HG02588 (cell line): ENCODE results near the gene TCOF1.
"Not testable (repeated sequence)": the region's sequence is repeated elsewhere in the genome, so short reads cannot be mapped to it uniquely, and the experiment has no call there.

Source experiments
- ATAC-seq: cut with Tn5 transposase; IDR thresholded peaks from one replicate; pipeline ENCODE4 v1.9.1; 2021; ENCODE audit warnings: mild to moderate bottlenecking, moderate library complexity; ENCODE audit not compliant: unreplicated experiment

TCOF1 gene

DNA sequence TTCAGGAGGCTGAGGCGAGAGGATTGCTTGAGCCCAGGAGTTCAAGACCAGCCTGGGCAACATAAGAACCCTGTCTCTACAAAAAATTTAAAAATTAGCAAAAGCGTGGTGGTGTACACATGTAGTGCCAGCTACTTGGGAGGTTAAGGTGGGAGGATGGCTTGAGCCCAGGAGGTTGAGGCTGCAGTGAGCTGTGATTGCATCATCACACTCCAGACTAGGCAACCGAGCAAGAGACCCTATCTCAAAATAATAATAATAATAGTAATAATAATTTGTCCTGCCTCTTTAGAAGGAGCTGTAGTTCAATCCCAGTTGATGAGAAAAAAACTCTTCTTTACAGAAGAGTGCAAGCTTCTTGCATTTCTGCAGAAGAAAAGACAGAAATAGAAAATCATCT lies 65.3 kb downstream of the TCOF1 start:
- no peak for ATAC-seq

DNA sequence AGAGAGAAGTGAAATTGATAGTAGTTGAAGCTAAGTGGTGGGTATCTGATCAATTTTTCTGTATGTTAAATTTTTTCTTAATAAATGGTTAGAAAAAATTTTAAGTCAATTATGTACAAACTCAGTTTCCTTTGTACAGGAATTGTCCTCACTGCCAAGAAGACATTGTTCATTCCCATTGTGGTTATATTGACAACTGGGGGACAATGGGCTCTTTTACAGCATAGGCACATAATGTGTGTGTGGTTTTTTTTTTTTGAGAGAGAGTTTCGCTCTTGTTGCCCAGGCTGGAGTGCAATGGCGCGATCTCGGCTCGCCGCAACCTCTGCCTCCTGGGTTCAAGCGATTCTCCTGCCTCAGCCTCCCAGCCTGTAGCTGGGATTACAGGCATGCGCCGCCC lies 68.7 kb downstream of the TCOF1 start:
- ATAC-seq, result not testable (repeated sequence)

DNA sequence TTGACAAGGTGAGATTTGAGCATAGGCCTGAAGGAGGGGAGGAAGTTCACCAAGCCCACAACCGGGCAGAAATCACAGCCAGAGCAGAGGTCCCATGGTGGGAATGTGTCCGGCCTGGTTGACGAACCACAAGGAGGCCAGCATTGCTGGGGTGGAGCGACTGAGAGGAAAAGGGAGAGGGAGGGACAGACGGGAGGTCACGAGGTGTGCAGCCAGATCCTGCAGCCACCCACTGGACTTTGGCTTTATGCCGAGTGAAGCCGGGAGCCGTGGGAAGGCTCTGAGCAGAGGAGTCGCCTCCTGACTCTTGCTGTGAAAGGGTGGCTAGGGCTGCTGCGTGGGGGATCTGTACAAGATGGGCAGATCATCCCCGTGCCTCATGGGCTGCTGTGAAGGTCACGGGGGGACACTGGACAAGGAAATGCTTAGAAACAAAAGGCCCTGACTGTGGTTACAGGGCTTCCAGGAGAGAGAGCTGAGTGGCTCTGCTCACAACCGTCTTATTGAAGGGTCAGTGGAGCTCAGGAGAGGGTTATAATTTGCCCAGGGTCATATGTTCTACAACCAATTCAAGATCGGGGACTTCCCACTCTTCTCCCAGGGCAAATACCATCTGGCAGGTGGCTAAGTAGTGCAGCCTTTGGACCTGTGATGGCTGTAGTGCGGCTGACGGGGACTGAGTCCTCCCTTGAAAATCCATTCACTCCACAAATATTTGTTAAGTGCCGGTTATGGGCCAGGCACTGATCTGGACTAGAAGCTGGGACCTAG lies 70.8 kb downstream of the TCOF1 start:
- no peak for ATAC-seq

DNA sequence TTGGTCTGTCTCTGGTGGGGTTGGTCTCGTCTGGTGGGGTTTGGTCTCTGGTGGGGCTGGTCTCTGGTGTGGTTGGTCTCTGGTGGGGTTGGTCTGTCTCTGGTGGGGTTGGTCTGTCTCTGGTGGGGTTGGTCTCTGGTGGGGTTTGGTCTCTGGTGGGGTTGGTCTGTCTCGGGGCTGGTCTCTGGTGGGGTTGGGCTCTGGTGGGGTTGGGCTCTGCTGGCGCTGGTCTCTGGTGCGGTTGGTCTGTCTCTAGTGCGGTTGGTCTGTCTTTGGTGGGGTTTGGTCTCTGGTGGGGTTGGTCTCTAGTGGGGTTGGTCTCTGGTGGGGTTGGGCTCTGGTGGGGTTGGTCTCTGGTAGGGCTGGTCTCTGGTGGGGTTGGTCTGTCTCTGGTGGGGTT lies 71.5 kb downstream of the TCOF1 start:
- no peak for ATAC-seq

DNA sequence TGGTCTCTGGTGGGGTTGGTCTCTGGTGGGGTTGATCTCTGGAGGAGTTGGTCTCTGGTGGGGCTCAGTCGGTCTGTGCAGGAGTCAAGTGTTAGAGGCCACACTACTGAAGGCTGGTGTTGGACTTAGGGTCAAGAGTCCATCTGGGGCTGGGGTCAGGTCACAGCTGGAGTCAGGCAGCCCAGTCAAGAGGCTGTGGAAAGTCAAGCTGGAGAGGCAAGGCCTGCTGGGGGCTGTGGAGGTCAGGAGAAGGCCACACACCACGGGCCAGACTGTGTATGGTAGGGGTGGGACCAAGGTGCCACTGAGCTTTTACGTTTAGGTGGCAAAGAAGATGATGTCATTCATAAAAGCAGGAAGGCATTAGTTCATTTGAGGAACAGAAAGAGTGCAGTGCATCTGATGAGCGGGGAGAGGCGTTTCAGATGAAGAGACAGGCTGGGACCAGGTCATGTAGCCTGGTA lies 71.9 kb downstream of the TCOF1 start:
- peak; percentile 70 for ATAC-seq

DNA sequence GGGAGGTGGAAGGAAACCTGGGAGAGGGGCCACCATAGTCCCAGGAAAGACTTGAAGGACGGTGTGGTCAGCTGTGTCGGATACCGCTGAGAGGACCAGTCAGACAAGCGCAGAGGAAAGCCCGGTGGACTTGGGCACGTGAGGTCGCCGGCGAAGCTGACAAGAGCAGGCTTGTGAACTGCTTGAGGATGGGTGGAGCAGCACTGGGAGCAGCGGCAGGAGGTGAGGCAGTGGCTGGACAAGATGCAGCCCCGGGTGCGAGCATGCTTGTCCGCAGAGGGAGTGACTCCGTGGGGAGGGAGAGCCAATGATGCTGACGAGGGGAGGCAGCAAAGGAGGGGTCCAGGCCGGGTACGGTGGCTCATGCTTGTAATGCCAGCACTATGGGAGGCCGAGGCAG lies 73.6 kb downstream of the TCOF1 start:
- ATAC-seq, result no peak

DNA sequence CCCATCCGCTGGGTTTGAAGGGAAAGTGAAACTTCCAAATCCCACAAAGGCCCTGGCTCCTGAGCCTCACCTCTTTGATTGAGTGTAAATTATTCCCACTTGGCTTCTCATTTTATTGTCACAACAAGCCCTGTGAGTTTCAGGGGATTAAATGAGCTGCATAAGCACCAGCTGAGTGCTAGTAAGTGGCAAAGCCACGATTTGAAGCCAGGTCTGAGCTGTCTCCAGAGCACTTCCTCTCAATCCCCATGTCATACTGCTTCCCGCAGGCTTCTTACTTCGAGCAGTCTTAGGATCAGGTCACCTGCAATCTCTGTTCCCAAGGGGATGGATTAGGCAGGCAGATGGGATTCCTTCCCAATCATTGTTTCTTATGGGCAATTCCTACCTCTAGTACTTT lies 74.1 kb downstream of the TCOF1 start:
- ATAC-seq, result no peak

DNA sequence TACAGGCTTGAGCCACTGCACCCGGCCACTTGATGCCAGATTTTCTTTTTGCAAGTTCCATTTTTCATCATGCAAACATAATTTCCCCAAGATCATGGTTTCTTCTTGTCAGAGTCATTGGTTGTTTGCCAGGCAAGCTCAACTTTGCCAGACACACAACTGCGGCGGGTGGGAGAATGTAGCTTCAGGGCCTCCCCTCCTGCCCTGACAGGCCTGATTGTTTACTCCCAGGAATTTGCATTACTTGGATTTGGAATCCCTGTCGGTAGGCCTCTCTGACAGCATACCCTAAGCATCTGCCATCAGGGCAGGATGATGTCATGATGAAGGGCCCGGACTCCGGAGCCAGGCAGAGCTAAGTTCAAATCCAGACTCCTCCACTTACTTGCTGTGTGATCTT lies 77.0 kb downstream of the TCOF1 start:
- no peak for ATAC-seq

DNA sequence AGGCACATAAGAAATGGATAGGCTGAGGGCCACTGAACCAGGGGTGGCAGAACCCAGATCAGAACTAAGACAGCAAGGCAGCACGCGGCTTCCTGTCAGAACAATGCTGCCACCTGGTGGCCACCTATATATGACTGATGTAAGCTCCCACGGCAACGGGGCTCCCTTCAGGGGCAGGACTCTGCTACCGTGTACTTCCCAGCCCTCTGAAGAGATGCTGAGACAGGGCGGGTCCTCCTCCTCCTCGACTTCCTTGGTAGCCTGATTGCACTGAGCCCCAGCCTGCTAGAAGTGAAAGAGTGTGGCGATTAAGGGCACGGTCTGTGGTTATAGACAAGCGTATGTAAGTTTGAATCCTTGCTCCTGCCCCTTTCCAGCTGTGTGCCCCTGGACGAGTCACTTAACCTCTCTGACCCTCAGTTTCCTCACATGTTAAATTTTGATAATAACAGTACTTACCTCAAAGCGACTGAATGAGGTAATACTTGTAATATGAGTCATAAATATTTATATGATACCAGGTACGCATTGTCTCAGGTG lies 78.7 kb downstream of the TCOF1 start:
- ATAC-seq, result peak; percentile 96

DNA sequence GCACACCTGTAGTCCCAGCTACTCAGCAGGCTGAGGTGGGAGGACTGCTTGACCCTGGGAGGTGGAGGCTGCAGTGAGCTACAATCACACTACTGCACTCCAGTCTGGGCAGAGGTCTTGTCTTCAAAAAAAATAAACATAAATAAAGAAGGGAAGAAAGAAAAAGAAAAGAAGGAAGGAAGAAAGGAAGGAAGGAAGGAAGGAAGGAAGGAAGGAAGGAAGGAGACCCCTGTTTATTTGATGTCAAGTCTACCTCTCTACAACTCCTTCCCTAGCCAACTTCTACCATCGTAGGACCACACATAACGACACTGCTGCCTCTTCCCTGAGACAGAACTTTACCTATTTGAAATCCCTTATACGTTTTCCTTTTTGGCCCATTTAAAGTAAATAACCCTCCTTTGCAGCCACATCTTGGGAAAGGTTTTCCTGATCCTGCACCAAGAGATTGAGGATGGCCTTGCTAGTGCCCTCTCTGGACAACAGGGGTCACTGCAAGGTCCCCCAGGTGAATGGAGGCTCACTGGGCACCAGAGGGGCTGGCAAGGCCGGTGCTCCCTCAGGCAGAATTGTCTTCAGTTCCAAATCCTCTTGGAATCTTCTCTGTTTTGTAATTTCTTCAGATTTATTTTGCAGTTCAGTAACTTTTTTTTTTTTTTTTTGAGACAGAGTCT lies 81.5 kb downstream of the TCOF1 start:
- ATAC-seq, result no peak

DNA sequence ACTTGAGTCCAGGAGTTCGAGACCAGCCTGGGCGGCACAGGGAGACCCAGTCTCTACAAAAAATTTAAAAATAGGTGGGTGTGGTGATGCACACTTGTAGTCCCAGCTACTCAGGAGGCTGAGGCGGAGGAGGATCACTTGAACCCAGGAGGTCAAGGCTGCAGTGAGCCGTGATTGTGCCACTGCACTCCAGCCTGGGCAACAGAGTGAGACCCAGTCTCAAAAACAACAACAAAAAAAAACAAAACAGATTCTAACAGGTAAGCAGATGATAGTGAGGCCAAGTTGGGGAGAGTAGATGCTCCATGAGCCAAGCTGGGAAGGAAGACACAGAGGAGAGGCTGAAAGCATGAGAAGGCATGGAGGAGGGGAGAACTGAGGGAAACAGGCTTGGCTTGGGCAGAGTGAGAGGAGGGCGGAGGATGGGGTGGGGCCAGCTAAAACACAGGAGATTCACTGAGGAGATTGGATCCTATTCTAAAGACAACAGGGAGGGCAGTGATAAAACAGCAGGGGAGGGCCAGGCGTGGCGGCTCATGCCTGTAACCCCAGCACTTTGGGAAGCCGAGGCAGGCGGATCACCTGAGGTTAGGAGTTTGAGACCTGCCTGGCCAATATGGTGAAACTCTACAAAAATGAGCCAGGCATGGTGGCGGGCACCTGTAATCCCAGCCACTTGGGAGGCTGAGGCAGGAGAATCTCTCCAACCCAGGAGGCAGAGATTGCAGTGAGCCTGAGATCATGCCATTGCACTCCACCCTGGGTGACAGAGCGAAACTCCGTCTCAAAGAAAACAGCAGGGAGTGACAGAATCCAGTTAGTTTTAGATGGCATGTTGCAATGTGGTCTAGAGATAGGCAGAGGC lies 83.7 kb downstream of the TCOF1 start:
- no peak for ATAC-seq

DNA sequence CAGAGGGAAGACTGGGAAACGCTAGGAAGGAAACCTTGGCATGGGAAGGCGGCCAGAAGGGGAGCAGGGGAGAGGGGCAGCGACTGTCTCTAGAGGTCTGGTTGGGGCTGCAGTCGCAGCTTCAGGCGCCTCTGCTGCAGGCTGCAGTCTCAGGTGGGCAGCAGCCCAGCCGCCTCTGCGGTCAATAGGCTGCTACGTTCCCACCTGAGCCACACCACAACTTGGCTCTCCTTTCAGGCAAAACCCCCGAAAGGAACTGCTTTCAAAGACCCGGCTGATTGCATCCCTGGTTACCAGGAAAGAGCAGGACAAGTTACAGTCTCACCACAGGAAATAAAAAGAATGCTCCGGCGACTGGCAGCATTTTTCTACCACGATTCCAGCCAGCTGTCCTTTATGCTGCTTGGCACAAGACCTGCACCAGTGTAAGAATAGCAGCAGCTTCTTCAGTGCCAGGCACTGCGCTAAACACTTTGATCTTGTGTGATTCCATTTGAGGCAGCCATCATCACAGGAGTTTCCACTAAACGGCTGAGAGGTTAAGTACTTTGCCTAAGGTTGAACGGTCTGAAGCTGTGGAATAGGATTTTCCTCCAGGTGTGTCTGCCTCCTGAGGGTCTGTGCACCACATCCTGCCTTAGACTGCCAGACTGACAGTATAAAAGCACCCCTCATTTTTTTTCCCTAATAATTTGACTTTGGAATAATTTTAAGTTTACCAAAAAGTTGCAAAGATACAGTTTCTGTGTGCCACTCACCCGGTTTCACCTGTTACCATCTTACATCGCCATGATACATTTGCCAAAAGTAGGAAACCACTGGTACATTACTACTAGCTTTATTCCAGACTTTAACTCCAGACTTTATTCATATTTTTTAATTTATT lies 84.6 kb downstream of the TCOF1 start:
- no peak for ATAC-seq

DNA sequence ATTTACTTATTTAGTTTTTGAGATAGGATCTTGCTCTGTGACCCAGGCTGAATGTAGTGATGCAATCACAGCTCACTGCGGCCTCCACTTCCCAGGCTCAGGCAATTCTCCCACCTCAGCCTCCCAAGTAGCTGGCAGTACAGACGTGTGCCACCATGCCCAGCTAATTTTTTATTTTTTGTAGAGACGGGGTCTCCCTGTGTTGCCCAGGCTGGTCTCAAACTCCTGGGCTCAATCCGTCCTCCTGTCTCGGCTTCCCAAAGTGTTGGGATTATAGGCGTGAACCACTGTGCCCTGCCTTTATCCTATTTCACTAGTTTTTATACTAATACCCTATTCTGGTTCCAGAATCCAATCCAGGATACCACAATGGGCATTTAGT lies 85.2 kb downstream of the TCOF1 start:
- no peak for ATAC-seq

DNA sequence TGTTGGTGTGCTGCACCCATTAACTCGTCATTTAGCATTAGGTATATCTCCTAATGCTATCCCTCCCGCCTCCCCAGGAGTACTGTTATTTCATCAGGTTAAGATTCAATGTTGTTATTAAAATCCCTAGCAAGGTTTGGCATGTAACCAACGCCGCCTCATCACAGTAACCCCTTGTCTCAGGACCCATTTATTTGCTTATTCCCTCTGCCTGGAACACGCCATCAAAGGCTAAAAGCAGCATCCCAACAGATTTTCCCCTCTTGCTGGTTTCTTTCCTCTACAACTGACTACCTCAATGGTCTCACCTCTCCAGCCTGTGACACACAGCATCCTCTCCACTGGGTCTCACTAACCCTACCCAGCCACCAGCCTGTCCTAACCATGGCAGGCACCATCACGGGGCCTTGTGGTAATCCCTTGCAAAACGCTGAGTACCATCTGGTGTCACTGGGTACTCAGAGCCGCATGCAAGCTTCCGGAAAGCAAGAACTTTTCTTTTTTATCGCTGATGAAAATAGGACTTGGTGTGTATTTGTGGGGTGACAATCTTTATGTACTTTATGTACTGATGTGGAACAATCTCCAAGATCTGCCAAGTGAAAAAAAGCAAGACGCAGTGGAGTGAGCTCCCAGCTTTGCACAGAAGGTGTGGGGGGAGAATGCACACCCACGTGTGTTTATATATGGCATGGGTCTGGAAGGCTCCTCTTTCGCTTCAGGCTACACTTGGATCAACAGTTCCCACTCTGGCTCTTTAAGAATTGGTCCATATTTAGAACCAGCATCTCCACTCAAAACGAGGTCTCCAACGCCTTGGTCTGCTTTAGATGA lies 86.0 kb downstream of the TCOF1 start:
- no peak for ATAC-seq

DNA sequence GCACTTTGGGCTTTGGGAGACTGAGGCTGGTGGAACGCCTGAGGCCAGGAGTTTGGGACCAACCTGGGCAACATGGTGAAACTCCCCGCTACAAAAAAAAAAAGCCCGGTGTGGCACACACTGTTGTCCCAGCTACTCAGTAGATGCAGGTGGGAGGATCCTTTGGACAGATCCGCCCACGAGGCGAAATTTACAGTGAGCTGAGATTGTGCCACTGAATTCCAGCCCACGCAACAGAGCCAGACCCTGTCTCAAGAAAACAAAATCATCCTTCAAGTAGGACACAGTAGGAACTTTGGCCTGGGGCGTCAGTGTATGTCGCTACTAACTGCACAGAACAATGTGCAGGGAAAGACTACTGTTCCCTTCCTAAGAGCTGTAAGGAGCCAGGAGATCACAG lies 87.3 kb downstream of the TCOF1 start:
- no peak for ATAC-seq

DNA sequence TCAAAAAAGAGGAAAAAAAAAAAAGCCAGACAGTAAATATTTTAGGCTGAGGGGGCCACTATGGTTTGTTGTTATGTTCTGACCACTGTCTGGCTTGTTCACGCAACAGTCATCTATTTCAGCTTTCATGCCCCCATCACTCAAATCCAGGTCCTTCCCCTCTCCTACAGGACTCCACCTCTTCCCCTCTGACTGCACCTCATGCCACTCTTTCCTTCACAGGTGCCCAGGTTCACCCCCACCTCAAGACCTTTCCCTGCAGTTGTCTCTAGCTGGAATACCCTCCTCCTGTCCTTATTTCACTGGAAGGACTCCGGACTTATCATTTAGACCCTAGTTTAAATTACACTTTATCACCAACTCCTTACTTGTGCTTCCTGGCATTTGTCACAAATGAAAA lies 88.6 kb downstream of the TCOF1 start:
- ATAC-seq, result no peak

DNA sequence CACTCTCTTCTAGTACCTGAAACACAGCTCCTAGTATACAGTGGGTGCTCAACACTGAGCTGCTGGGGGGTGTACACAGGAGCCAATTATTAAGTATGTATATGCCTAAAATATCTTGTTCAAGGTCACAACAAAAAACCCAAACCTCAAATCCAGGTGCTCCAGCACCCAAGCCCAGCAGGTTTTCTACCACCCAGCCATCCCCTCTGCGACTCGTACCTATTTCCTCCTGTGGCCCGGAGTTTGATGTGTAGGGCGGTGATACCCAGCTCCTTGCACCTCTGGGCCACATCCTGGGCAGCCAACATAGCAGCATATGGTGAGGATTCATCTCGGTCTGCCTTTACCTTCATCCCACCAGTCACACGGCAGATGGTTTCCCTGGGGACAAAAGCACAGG lies 89.1 kb downstream of the TCOF1 start:
- no peak for ATAC-seq

DNA sequence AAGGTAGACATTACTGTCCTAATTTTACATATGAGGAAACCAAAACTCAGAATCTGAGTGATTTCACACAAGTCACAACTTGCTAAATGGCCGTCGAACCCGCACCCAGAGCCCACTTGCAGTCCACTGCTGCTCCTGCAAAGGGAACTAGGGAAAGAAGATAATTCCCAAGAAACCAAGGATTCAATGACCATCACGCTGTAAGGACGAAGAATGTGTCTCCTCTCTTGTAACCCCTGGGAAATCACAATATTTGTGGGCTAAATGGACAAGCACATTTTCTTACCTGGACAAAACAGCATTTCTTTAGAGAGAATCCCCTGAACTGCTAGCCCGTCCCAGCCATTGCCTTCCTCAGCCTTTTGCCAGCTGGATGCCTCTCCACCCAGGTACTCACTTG lies 89.7 kb downstream of the TCOF1 start:
- ATAC-seq, result no peak

DNA sequence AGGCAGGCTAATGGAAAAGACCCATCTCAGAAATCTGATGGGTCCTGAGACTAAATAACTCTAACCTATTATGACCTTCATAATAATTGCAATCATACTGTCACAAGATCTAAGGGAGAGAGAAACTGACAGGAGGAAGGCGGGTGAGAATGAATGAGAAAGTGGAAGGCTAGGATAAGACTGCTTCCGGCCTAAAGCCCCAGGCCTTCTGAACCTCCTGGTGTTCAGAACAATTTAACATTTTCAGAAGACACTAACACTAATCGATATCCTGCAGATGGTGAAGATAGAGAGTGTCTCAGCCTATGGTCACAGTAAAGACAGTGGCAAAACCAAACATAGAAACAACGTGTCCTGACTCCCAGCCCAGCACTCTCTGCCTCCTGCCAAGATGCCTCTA lies 90.8 kb downstream of the TCOF1 start:
- no peak for ATAC-seq
